ENCODE measurements around the gene WAC.

DNA sequence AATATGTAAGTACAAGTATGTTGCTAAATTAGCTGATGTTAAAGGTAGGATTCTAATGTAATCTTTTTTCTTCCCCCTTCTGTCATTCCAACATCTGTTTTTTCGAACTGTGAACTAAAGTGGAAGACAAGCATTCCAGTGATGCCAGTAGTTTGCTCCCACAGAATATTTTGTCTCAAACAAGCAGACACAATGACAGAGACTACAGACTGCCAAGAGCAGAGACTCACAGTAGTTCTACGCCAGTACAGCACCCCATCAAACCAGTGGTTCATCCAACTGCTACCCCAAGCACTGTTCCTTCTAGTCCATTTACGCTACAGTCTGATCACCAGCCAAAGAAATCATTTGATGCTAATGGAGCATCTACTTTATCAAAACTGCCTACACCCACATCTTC lies 62.7 kb downstream of the WAC start:
- TF ChIP-seq, protein P1, sequence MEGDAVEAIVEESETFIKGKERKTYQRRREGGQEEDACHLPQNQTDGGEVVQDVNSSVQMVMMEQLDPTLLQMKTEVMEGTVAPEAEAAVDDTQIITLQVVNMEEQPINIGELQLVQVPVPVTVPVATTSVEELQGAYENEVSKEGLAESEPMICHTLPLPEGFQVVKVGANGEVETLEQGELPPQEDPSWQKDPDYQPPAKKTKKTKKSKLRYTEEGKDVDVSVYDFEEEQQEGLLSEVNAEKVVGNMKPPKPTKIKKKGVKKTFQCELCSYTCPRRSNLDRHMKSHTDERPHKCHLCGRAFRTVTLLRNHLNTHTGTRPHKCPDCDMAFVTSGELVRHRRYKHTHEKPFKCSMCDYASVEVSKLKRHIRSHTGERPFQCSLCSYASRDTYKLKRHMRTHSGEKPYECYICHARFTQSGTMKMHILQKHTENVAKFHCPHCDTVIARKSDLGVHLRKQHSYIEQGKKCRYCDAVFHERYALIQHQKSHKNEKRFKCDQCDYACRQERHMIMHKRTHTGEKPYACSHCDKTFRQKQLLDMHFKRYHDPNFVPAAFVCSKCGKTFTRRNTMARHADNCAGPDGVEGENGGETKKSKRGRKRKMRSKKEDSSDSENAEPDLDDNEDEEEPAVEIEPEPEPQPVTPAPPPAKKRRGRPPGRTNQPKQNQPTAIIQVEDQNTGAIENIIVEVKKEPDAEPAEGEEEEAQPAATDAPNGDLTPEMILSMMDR (IDR thresholded peaks at IDR 0.05) = no peak
- no peak for TF ChIP-seq EP300 (IDR thresholded peaks at IDR 0.05; ENCODE audit: low read depth)
- no peak for TF ChIP-seq POLR2A (IDR thresholded peaks at IDR 0.05)

All from transverse colon (tissue), 3 donors.